Uterus (tissue), 4 donors: ENCODE results near the gene CAVIN4. TPM values are rescaled to one million over a fixed set of nuclear protein-coding genes. Genes with fewer than 3 reads are reported as not detected.

Experiments
- DNase-seq, 2 donors: peaks; one replicate each; pipeline ENCODE4 v3.0.0-alpha.2; 2019 to 2020
- H3K27ac ChIP-seq, 2 donors: fragments of 200-600 bp; sonication (generic); 1 replicate in 1 of 2; 2 replicates in 1 of 2; pipeline ENCODE4 v1.5.1; 2016 to 2018
- H3K27me3 ChIP-seq, 2 donors: fragments of 200-600 bp; sonication (generic); one replicate each; pipeline ENCODE4 v1.5.1; 2018 to 2019; ENCODE audit warnings: control low read depth in 1 of 2
- H3K36me3 ChIP-seq, 2 donors: fragments of 200-600 bp; sonication (generic); one replicate each; pipeline ENCODE4 v1.5.1; 2019; ENCODE audit warnings: control low read depth in 1 of 2
- H3K4me1 ChIP-seq, 2 donors: fragments of 200-600 bp; sonication (generic); one replicate each; pipeline ENCODE4 v1.5.1; 2018 to 2019; ENCODE audit warnings: control low read depth in 1 of 2
- H3K4me3 ChIP-seq, 2 donors: fragments of 200-600 bp; sonication (generic); 1 replicate in 1 of 2; 2 replicates in 1 of 2; pipeline ENCODE4 v1.5.1; 2018 to 2019; ENCODE audit warnings: mild to moderate bottlenecking in 1 of 2
- H3K9me3 ChIP-seq, 2 donors: fragments of 200-600 bp; sonication (generic); one replicate each; pipeline ENCODE4 v1.5.1; 2019; ENCODE audit warnings: control low read depth in 1 of 2
- POLR2A ChIP-seq, 2 donors: fragments of 450-650 bp; IDR thresholded peaks; one replicate each; pipeline ENCODE4 v1.6.1; 2016; ENCODE audit warnings: antibody characterized with exemption in 2 of 2, mild to moderate bottlenecking in 1 of 2, moderate library complexity in 1 of 2
- intact Hi-C: fragments of 100-400 bp; cut with DNase I; formaldehyde crosslinking; loops from one replicate; pipeline ENCODE4 v1.15.1; 2023; ENCODE audit warnings: low total_unique reads
- total RNA-seq, 4 donors: library from RNA; depleted of rRNA in 3 of 4; stranded (reverse); fragments of >200 nt in 3 of 4; gene quantifications; one replicate each; pipeline versions ENCODE4 v1.1.0 to v1.2.4, GENCODE V29; 2014 to 2023
- TF ChIP-seq, protein P1 (sequence below), 4 experiments: fragments of 200-600 bp in 2 of 4; fragments of 450-650 bp in 2 of 4; sonication (generic) in 2 of 4; IDR thresholded peaks; one replicate each; pipeline ENCODE4 v1.5.1; 2016 to 2019; ENCODE audit warnings: antibody characterized with exemption in 4 of 4, mild to moderate bottlenecking in 2 of 4, moderate library complexity in 1 of 4
- donor health status: DM: yes; HTN: yes; CAD: no.

Gene CAVIN4
- total RNA-seq, 4 donors from 2014 or later: 0.26 to 2.1 (median 0.64) TPM; not detected in 1

GRCh38 chr9:100587375-100587774 lies 9.5 kb downstream of the CAVIN4 start:
- no peaks in the 10 kb centered on the region for H3K27me3 ChIP-seq
- TF ChIP-seq, protein P1, sequence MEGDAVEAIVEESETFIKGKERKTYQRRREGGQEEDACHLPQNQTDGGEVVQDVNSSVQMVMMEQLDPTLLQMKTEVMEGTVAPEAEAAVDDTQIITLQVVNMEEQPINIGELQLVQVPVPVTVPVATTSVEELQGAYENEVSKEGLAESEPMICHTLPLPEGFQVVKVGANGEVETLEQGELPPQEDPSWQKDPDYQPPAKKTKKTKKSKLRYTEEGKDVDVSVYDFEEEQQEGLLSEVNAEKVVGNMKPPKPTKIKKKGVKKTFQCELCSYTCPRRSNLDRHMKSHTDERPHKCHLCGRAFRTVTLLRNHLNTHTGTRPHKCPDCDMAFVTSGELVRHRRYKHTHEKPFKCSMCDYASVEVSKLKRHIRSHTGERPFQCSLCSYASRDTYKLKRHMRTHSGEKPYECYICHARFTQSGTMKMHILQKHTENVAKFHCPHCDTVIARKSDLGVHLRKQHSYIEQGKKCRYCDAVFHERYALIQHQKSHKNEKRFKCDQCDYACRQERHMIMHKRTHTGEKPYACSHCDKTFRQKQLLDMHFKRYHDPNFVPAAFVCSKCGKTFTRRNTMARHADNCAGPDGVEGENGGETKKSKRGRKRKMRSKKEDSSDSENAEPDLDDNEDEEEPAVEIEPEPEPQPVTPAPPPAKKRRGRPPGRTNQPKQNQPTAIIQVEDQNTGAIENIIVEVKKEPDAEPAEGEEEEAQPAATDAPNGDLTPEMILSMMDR (IDR thresholded peaks at IDR 0.05): no peak
- TF ChIP-seq POLR2A (IDR thresholded peaks at IDR 0.05): no peak
- H3K27ac ChIP-seq: no peak overlapping the region
- H3K36me3 ChIP-seq: no peaks in the 10 kb centered on the region
- DNase-seq: no peak
- intact Hi-C loops: no loop called here
- H3K9me3 ChIP-seq: no peaks in the 10 kb centered on the region
- no peaks in the 10 kb centered on the region for H3K4me1 ChIP-seq
- H3K4me3 ChIP-seq: no peak overlapping the region

DNA sequence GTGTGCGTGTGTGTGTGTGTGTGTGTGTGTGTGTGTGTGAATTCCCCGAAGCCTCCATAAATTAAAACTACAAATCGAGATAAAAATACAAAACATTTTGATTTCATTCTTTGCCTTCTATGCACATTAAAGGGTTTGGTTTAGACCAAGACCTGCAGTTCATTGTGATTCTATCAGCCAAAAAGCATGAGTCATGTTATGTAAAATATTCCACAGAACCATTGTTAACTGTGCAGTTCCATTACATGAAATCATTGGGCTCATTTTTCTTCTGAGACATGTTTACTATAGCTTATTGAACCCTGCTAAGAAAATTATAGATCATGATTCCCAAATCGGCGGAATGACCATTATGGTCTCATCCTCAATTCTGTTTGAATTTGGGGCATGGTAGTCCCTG lies 11.7 kb downstream of the CAVIN4 start:
- H3K27ac ChIP-seq: no peak overlapping the region
- no peaks in the 10 kb centered on the region for H3K4me1 ChIP-seq
- H3K36me3 ChIP-seq: no peaks in the 10 kb centered on the region
- DNase-seq: no peak
- no peaks in the 10 kb centered on the region for H3K27me3 ChIP-seq
- intact Hi-C loops: no loop called here
- no peaks in the 10 kb centered on the region for H3K9me3 ChIP-seq
- TF ChIP-seq, protein P1 (IDR thresholded peaks at IDR 0.05): no peak
- no peak for TF ChIP-seq POLR2A (IDR thresholded peaks at IDR 0.05)
- H3K4me3 ChIP-seq: no peak overlapping the region

- Histone ChIP-seq H3K4me3 (no peak overlapping the region), H3K4me1 (no peaks in the 10 kb centered on the region), H3K36me3 (no peaks in the 10 kb centered on the region), H3K9me3 (no peaks in the 10 kb centered on the region), H3K27ac (no peak overlapping the region), H3K27me3 (no peaks in the 10 kb centered on the region)
- no peak for DNase-seq
- no peak for TF ChIP-seq POLR2A (IDR thresholded peaks at IDR 0.05)
- TF ChIP-seq, protein P1 (IDR thresholded peaks at IDR 0.05): no peak
- intact Hi-C loops: no loop called here
Measured at GRCh38 chr9:100590481-100590880, 12.6 kb downstream of the CAVIN4 start.

DNA sequence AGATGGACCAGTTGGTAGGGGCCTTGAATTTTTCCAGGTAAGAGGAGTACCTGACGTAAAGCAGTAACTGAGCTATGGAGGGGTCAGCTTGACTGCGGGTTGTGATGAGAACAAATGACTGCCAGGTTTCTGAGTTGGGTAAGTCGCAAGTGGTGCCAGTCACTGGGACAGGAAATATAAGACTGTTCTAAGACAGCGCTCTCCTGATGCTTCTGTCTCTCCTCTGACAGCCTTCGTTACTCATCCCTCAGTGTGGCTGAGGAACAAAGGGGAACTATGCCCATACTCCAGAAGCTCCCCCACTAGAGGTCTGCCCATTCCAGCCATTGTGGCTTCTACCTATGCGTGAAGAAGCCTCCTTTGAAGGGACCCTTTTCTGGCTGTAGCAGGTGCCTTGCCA lies 13.3 kb downstream of the CAVIN4 start:
- no peak overlapping the region for H3K27ac ChIP-seq
- H3K4me3 ChIP-seq: no peak overlapping the region
- no peak for DNase-seq
- H3K27me3 ChIP-seq: no peaks in the 10 kb centered on the region
- H3K4me1 ChIP-seq: no peaks in the 10 kb centered on the region
- TF ChIP-seq, protein P1 (IDR thresholded peaks at IDR 0.05): no peak
- TF ChIP-seq POLR2A (IDR thresholded peaks at IDR 0.05): no peak
- intact Hi-C loops: no loop called here
- H3K36me3 ChIP-seq: no peaks in the 10 kb centered on the region
- H3K9me3 ChIP-seq: no peaks in the 10 kb centered on the region

- Histone ChIP-seq H3K4me1 (no peaks in the 10 kb centered on the region), H3K27ac (no peak overlapping the region), H3K36me3 (no peaks in the 10 kb centered on the region), H3K4me3 (no peak overlapping the region), H3K9me3 (no peaks in the 10 kb centered on the region), H3K27me3 (no peaks in the 10 kb centered on the region)
- TF ChIP-seq POLR2A (IDR thresholded peaks at IDR 0.05): no peak
- TF ChIP-seq, protein P1 (IDR thresholded peaks at IDR 0.05): no peak
- intact Hi-C loops: no loop called here
- DNase-seq: no peak
Measured at GRCh38 chr9:100591639-100592412, 13.9 kb downstream of the CAVIN4 start.
